DND-41 (cell line): ENCODE measurements around the gene SP5.
"Not testable (repeated sequence)": the region's sequence is repeated elsewhere in the genome, so short reads cannot be mapped to it uniquely, and the experiment has no call there.

ENCODE experiments used
- ATAC-seq: fragments of 200-7000 bp; cut with Tn5 transposase; 3 replicates; pipeline ENCODE4 v1.9.1; 2021; ENCODE audit warnings: low read depth; ENCODE audit not compliant: insufficient read depth
- DNase-seq: peaks from one replicate; pipeline ENCODE4 v3.0.0-alpha.2; 2020
- H2AFZ ChIP-seq: 2 replicates; pipeline ENCODE4 v1.6.0; 2012; ENCODE audit warnings: low read depth, low read length
- H3K27ac ChIP-seq: 2 replicates; pipeline ENCODE4 v1.5.1; 2012; ENCODE audit warnings: low read length, inconsistent platforms
- H3K27me3 ChIP-seq: fragments of 200-600 bp; sonication (generic); 2 replicates; pipeline ENCODE4 v1.6.0; 2012; ENCODE audit warnings: low read length, mild to moderate bottlenecking, inconsistent platforms; ENCODE audit not compliant: insufficient read depth, poor library complexity
- H3K36me3 ChIP-seq: 2 replicates; pipeline ENCODE4 v1.5.1; 2012; ENCODE audit warnings: low read length, inconsistent platforms; ENCODE audit not compliant: insufficient read depth
- H3K4me1 ChIP-seq: 2 replicates; pipeline ENCODE4 v1.5.1; 2012; ENCODE audit warnings: mild to moderate bottlenecking, low read length; ENCODE audit not compliant: insufficient read depth
- H3K4me2 ChIP-seq: 2 replicates; pipeline ENCODE4 v1.6.0; 2012; ENCODE audit warnings: mild to moderate bottlenecking, moderate library complexity, low read length, inconsistent platforms; ENCODE audit not compliant: insufficient read depth
- H3K4me3 ChIP-seq, 2 experiments: fragments of 200-600 bp in 1 of 2; shearing (Covaris generic) in 1 of 2; 2 replicates each; pipeline ENCODE4 v1.5.1; 2012 to 2016; ENCODE audit warnings: inconsistent platforms in 2 of 2, low read length in 2 of 2, mild to moderate bottlenecking in 2 of 2, low read depth in 1 of 2, moderate library complexity in 1 of 2
- H3K79me2 ChIP-seq: 2 replicates; pipeline ENCODE4 v1.6.0; 2012; ENCODE audit warnings: low read length, inconsistent platforms; ENCODE audit not compliant: insufficient read depth
- H3K9ac ChIP-seq: 2 replicates; pipeline ENCODE4 v1.6.0; 2012; ENCODE audit warnings: low read depth, mild to moderate bottlenecking, inconsistent platforms, low read length, moderate library complexity
- H3K9me3 ChIP-seq: 2 replicates; pipeline ENCODE4 v1.5.1; 2012; ENCODE audit warnings: low read length, moderate library complexity, mild to moderate bottlenecking, inconsistent platforms; ENCODE audit not compliant: insufficient read depth, severe bottlenecking
- H4K20me1 ChIP-seq: 2 replicates; pipeline ENCODE4 v1.6.0; 2012; ENCODE audit warnings: low read length; ENCODE audit not compliant: insufficient read depth
- EZH2 ChIP-seq: IDR thresholded peaks from 3 replicates; pipeline ENCODE4 v1.6.1; 2012; ENCODE audit warnings: borderline replicate concordance, low read depth, mild to moderate bottlenecking, moderate library complexity, low read length, inconsistent platforms; ENCODE audit not compliant: severe bottlenecking
- TF ChIP-seq, protein P1 (sequence below): IDR thresholded peaks from 2 replicates; pipeline ENCODE4 v1.5.1; 2012; ENCODE audit warnings: borderline replicate concordance, low read length, moderate library complexity, mild to moderate bottlenecking; ENCODE audit not compliant: poor library complexity, severe bottlenecking; ENCODE audit errors: extremely low read depth

The SP5 gene

DNA sequence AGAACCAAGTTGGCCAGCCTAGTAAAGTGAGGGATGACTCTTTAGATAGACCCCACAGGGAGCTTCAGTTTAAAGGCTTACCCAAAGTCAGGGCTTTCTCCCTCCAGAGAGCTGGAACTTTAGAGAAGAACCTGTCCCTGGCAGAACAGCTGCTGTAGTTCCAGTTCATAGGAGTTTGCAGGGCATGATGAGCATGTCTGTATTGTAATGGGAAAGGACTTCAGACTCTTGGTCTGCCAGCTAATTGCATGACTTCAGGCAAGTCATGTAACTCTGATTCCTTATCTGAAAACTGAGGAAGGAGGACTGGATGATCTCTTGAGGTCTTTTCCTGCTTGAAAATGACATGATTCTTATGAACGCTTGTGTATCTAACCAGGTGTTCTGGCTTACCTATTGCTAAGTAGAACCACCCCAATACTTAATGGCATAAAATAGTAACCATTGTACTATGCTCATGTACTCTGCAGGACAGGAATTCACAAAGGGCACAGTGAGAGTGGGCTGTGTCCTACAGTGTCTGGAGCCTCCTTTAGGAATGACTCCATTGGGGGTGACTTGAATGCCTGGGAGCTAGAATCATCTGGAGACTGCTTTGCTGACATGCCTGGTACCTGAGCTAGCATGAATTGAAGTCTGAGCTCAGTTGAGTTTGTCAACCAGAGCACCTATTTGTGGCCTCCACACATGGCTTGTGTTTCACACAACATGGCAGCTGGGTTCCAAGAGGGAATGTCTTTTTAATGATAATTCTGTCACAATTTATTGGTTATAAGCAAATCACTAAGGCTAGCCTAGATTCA is 18.9 kb downstream of the SP5 start:
- Histone ChIP-seq H3K36me3 (no peaks in the 10 kb centered on the region), H3K27me3 (peaks cover under 1% of the 10 kb centered on the region), H3K9me3 (no peaks in the 10 kb centered on the region), H4K20me1 (no peaks in the 10 kb centered on the region), H3K4me2 (no peak overlapping the region), H3K27ac (no peak overlapping the region), H3K9ac (no peak overlapping the region), H3K4me1 (no peaks in the 10 kb centered on the region), H2AFZ (no peak overlapping the region), H3K4me3 (no peak overlapping the region), H3K79me2 (no peaks in the 10 kb centered on the region)
- no peak for ATAC-seq
- no peak for DNase-seq
- TF ChIP-seq, protein P1, sequence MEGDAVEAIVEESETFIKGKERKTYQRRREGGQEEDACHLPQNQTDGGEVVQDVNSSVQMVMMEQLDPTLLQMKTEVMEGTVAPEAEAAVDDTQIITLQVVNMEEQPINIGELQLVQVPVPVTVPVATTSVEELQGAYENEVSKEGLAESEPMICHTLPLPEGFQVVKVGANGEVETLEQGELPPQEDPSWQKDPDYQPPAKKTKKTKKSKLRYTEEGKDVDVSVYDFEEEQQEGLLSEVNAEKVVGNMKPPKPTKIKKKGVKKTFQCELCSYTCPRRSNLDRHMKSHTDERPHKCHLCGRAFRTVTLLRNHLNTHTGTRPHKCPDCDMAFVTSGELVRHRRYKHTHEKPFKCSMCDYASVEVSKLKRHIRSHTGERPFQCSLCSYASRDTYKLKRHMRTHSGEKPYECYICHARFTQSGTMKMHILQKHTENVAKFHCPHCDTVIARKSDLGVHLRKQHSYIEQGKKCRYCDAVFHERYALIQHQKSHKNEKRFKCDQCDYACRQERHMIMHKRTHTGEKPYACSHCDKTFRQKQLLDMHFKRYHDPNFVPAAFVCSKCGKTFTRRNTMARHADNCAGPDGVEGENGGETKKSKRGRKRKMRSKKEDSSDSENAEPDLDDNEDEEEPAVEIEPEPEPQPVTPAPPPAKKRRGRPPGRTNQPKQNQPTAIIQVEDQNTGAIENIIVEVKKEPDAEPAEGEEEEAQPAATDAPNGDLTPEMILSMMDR: no peak
- TF ChIP-seq EZH2: no peak

DNA sequence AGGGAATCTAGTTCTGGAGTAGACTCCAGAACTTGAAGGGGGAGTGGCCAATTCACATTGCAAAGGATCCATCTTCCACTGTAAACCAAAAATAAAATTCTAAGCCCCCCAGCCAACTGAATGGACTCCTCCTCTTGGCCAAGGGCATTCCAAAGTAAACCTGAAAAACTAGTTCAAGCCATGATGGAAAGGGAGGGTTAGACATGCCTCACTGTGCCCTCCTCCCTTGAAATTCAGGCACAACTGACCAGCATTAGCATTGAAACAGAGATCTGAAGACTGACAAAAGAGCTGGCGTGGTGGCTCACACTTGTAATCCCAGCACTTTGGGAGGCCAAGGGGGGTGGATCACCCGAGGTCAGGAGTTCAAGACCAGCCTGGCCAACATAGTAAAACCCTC is 19.5 kb downstream of the SP5 start:
- ATAC-seq, H3K27me3 ChIP-seq, H3K27ac ChIP-seq, H3K4me2 ChIP-seq, DNase-seq, H3K4me3 ChIP-seq, H3K4me1 ChIP-seq, H3K79me2 ChIP-seq, H3K36me3 ChIP-seq, H2AFZ ChIP-seq, H3K9ac ChIP-seq, H4K20me1 ChIP-seq, H3K9me3 ChIP-seq: not testable (repeated sequence)

DNA sequence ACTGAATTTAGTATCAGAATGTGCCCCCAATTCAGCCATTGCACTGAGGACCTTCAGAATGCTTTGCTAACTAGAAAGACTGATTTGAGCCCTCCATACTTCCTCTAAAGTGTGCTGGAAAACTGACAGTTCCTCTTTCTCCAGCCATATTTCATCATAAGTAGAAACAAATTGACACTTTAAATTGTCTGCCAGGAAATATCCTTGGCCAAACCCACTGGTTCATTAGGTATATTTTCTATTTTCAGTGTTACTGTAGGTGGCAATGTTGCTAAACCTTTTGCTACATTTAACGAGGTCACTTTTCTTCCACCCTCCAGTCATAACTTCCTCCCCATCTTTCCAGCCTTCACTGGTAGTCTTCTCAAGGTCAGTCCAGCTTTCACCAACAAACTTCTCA is 21.5 kb downstream of the SP5 start:
- Histone ChIP-seq H3K36me3 (no peaks in the 10 kb centered on the region), H3K4me1 (no peaks in the 10 kb centered on the region), H3K9ac (no peak overlapping the region), H3K4me3 (no peak overlapping the region), H3K27ac (no peak overlapping the region), H3K9me3 (no peaks in the 10 kb centered on the region), H2AFZ (no peak overlapping the region), H3K4me2 (no peak overlapping the region), H3K79me2 (no peaks in the 10 kb centered on the region), H3K27me3 (peaks cover 8% of the 10 kb centered on the region), H4K20me1 (no peaks in the 10 kb centered on the region)
- DNase-seq (no peak), ATAC-seq (no peak)
- TF ChIP-seq EZH2: no peak
- TF ChIP-seq, protein P1: no peak

DNA sequence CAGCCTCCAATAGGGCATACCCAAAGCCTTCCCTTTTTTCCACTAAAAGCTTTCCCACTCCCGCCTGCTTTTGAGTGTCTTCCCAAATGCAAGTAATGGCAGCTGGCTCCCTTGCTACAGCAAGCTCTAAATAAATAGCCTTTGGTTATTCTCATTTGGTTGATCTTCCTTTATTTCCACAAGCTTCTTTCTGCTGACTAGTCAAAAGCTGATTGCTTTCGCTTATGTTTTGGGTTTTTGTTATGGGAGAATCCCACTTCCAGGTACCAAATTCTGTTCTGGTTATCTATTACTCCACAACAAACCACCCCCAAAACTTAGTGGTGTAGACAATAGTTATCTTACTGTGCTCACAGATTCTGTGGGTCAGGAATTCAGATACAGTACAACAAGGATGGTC is 22.3 kb downstream of the SP5 start:
- H3K79me2 ChIP-seq: no peaks in the 10 kb centered on the region
- DNase-seq (no peak), ATAC-seq (no peak)
- H3K27ac ChIP-seq: no peak overlapping the region
- peaks cover 8% of the 10 kb centered on the region for H3K27me3 ChIP-seq
- no peaks in the 10 kb centered on the region for H3K36me3 ChIP-seq
- no peaks in the 10 kb centered on the region for H4K20me1 ChIP-seq
- no peaks in the 10 kb centered on the region for H3K4me1 ChIP-seq
- no peaks in the 10 kb centered on the region for H3K9me3 ChIP-seq
- H3K9ac ChIP-seq: no peak overlapping the region
- no peak for TF ChIP-seq EZH2
- H3K4me2 ChIP-seq: no peak overlapping the region
- no peak overlapping the region for H3K4me3 ChIP-seq
- no peak overlapping the region for H2AFZ ChIP-seq
